ENCODE data around the gene CDCP2.

The CDCP2 gene

DNA sequence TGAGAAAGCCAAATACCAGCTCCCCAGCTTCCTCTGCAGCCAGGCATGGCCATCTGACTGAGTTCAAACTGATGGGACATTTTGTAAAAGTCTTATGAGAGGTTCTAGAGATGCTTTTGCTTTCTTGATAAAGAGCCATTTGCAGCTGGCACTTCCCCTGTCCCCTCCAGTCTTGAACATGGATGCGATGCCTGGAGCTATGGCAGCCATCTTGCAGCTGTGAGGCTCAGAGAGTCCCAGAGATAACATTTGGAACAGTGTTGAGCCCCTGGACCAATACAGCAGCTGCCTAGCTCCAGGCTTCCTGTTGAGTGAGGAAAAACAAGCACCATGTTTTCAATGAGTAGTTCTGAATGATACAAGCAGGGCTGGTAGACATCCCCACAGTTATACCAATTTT lies 13.8 kb downstream of the CDCP2 start:
- Histone ChIP-seq H3K4me1 (ENCODE audit: insufficient read depth, poor library complexity, severe bottlenecking) (no peaks in the 10 kb centered on the region), H3K9me3 (ENCODE audit: severe bottlenecking) (no peaks in the 10 kb centered on the region), H3K36me3 (ENCODE audit: low read depth) (no peaks in the 10 kb centered on the region), H3K27ac (ENCODE audit: poor library complexity, severe bottlenecking) (no peak overlapping the region), H3K27me3 (ENCODE audit: insufficient read depth, poor library complexity, severe bottlenecking) (no peaks in the 10 kb centered on the region), H3K4me3 (ENCODE audit: severe bottlenecking) (no peak overlapping the region)
- ATAC-seq (ENCODE audit: low read depth) (no peak), DNase-seq (ENCODE audit: low spot score) (no peak)
- TF ChIP-seq, protein P1, sequence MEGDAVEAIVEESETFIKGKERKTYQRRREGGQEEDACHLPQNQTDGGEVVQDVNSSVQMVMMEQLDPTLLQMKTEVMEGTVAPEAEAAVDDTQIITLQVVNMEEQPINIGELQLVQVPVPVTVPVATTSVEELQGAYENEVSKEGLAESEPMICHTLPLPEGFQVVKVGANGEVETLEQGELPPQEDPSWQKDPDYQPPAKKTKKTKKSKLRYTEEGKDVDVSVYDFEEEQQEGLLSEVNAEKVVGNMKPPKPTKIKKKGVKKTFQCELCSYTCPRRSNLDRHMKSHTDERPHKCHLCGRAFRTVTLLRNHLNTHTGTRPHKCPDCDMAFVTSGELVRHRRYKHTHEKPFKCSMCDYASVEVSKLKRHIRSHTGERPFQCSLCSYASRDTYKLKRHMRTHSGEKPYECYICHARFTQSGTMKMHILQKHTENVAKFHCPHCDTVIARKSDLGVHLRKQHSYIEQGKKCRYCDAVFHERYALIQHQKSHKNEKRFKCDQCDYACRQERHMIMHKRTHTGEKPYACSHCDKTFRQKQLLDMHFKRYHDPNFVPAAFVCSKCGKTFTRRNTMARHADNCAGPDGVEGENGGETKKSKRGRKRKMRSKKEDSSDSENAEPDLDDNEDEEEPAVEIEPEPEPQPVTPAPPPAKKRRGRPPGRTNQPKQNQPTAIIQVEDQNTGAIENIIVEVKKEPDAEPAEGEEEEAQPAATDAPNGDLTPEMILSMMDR (IDR thresholded peaks at IDR 0.05; ENCODE audit: poor library complexity, severe bottlenecking) = no peak

- Histone ChIP-seq H3K27me3 (ENCODE audit: insufficient read depth, poor library complexity, severe bottlenecking) (no peaks in the 10 kb centered on the region), H3K4me1 (ENCODE audit: insufficient read depth, poor library complexity, severe bottlenecking) (no peaks in the 10 kb centered on the region), H3K27ac (ENCODE audit: poor library complexity, severe bottlenecking) (no peak overlapping the region), H3K36me3 (ENCODE audit: low read depth) (no peaks in the 10 kb centered on the region), H3K9me3 (ENCODE audit: severe bottlenecking) (no peaks in the 10 kb centered on the region), H3K4me3 (ENCODE audit: severe bottlenecking) (no peak overlapping the region)
- DNase-seq (ENCODE audit: low spot score) (no peak), ATAC-seq (ENCODE audit: low read depth) (no peak)
- TF ChIP-seq, protein P1 (IDR thresholded peaks at IDR 0.05; ENCODE audit: poor library complexity, severe bottlenecking) = no peak
Observed at GRCh38 chr1:54137534-54138061, 15.2 kb downstream of the CDCP2 start.

GRCh38 chr1:54136963-54137533 lies 15.8 kb downstream of the CDCP2 start:
- no peak overlapping the region for H3K4me3 ChIP-seq (ENCODE audit: severe bottlenecking)
- ATAC-seq (ENCODE audit: low read depth) (no peak), DNase-seq (ENCODE audit: low spot score) (no peak)
- H3K27me3 ChIP-seq (ENCODE audit: insufficient read depth, poor library complexity, severe bottlenecking) = no peaks in the 10 kb centered on the region
- TF ChIP-seq, protein P1 (IDR thresholded peaks at IDR 0.05; ENCODE audit: poor library complexity, severe bottlenecking) = no peak
- H3K4me1 ChIP-seq (ENCODE audit: insufficient read depth, poor library complexity, severe bottlenecking) = no peaks in the 10 kb centered on the region
- no peaks in the 10 kb centered on the region for H3K9me3 ChIP-seq (ENCODE audit: severe bottlenecking)
- no peaks in the 10 kb centered on the region for H3K36me3 ChIP-seq (ENCODE audit: low read depth)
- H3K27ac ChIP-seq (ENCODE audit: poor library complexity, severe bottlenecking) = no peak overlapping the region

GRCh38 chr1:54136269-54136896 lies 16.4 kb downstream of the CDCP2 start:
- H3K27me3 ChIP-seq (ENCODE audit: insufficient read depth, poor library complexity, severe bottlenecking) = no peaks in the 10 kb centered on the region
- H3K9me3 ChIP-seq (ENCODE audit: severe bottlenecking) = no peaks in the 10 kb centered on the region
- TF ChIP-seq, protein P1 (IDR thresholded peaks at IDR 0.05; ENCODE audit: poor library complexity, severe bottlenecking) = no peak
- H3K4me3 ChIP-seq (ENCODE audit: severe bottlenecking) = no peak overlapping the region
- H3K4me1 ChIP-seq (ENCODE audit: insufficient read depth, poor library complexity, severe bottlenecking) = no peaks in the 10 kb centered on the region
- no peaks in the 10 kb centered on the region for H3K36me3 ChIP-seq (ENCODE audit: low read depth)
- H3K27ac ChIP-seq (ENCODE audit: poor library complexity, severe bottlenecking) = no peak overlapping the region
- no peak for DNase-seq (ENCODE audit: low spot score)
- ATAC-seq (ENCODE audit: low read depth) = no peak

Data from RWPE2 (cell line).